HG02588 (cell line): Measurements from ENCODE around the gene ECM2.

Experiments
- ATAC-seq: cut with Tn5 transposase; IDR thresholded peaks from one replicate; pipeline ENCODE4 v1.9.1; 2021; ENCODE audit warnings: mild to moderate bottlenecking, moderate library complexity; ENCODE audit not compliant: unreplicated experiment

The ECM2 gene

GRCh38 chr9:92468206-92468605 lies 67.6 kb downstream of the ECM2 start:
- ATAC-seq = no peak

DNA sequence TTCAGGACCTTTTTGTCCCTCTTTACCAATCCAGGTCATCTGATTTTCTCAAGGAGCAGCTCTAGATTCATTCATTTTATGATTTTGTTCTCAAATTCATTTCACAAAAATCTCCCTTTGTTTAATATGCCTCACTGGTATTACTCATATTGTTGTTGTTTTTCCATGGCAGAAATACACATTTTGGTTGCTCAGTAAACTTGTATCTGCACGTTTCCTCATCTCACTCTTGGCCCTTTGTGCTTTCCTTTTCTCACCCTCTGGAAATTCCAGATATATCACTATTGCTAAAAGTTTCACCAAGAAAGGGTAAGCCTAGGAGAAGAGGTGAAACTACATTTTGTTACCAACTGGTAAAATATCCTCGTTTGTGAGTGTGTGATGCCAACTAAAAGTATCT lies 68.3 kb downstream of the ECM2 start:
- no peak for ATAC-seq

DNA sequence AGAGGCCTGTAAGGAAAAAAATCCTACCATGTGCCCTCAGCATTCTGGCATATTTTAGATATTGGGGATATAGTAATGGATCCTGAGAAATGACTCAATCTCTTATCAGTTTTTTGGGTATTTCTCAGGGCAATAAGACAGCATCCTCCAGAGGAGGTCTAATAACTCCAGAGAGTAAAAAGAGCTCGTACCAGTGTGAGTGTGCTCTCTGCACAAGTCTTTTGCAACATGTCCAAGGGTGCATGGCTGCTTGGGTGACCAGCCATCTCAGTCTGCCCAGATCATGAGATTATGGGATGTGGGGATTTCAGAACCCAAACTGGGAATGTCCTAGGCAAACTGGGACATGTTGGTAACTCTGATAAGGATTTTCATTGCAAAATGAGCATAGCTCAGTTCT lies 68.7 kb downstream of the ECM2 start:
- ATAC-seq = no peak

DNA sequence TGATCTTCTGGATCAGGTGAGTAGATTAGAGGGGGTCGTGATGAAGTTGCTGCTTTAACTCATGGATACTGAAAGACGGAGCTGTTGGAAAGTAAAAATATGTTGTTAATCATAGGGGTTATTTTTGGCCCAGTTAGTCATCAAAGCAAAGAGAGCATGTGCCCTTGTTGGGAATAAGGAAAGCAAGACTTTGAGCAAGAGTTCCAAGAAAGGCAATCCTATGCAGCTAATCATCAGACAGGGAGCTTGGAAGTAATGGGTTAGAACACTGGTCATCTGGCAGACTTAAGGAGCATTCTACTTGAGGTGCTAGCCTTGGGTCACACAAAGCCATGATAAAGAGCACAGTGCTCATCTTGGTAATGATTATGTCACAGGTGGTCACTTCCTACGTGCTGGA lies 71.8 kb downstream of the ECM2 start:
- ATAC-seq = no peak

- ATAC-seq = no peak
These were observed 72.4 kb downstream of the ECM2 start for GRCh38 chr9:92463387-92463786.

GRCh38 chr9:92457576-92457975 lies 78.2 kb downstream of the ECM2 start:
- ATAC-seq = no peak

DNA sequence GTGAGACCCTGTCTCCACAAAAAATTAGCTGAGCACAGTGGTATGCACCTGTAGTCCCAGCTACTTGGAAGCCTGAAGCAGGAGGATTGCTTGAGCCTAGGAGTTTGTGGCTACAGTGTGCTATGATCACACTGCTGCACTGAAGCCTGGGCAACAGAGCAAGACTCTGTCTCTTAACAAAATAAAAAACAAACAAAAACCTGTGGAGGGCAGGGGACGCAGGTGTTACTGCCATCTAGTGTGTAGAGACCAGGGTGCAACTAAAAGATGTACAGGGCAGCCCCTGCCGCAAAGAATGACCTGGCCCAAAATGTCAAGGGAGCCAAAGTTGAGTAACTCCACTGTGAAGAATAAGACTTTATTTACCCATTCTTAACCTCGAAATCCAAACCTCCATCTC lies 80.6 kb downstream of the ECM2 start:
- no peak for ATAC-seq

DNA sequence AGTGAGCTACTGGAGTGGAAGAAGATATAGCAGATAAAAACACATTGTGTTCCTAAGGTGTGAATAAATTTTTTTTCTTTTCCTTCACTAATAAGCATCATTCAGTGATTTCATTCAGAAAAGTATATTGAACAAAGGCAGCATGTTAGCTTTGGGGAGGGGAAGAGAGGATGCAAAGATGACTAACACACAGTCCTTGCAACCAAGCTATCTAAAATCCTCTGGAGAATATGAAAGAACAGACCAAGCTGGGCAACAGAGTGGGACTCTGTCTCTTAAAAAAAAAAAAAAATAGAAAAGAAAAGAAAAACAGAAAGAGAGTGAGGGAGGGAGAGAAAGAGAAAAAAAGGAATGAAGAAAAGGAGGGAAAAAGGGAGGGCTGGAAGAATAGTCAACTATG lies 89.3 kb downstream of the ECM2 start:
- no peak for ATAC-seq
